Skeletal muscle tissue (tissue), 4 donors: ENCODE measurements around the gene MYO1B. TPM values are rescaled to one million over a fixed set of nuclear protein-coding genes. Genes with fewer than 3 reads are reported as not detected.

Source experiments
- H3K27ac ChIP-seq: one replicate; pipeline ENCODE4 v1.7.0; 2013; ENCODE audit warnings: mild to moderate bottlenecking, low read depth, low read length, inconsistent platforms
- H3K27me3 ChIP-seq, 3 donors: one replicate each; pipeline ENCODE4 v1.7.0; 2013; ENCODE audit warnings: low read length in 3 of 3; ENCODE audit not compliant: control insufficient read depth in 3 of 3, insufficient read depth in 3 of 3
- H3K36me3 ChIP-seq, 3 donors: one replicate each; pipeline ENCODE4 v1.7.0; 2013; ENCODE audit warnings: low read length in 3 of 3; ENCODE audit not compliant: control insufficient read depth in 3 of 3, insufficient read depth in 3 of 3
- H3K4me1 ChIP-seq, 3 donors: one replicate each; pipeline ENCODE4 v1.7.0; 2013; ENCODE audit warnings: low read length in 3 of 3, mild to moderate bottlenecking in 3 of 3; ENCODE audit not compliant: control insufficient read depth in 3 of 3, insufficient read depth in 3 of 3
- H3K4me3 ChIP-seq, 3 donors: one replicate each; pipeline ENCODE4 v1.7.0; 2013; ENCODE audit warnings: low read length in 3 of 3
- H3K9ac ChIP-seq, 3 donors: one replicate each; pipeline ENCODE4 v1.7.0; 2013; ENCODE audit warnings: low read length in 3 of 3, mild to moderate bottlenecking in 3 of 3, moderate library complexity in 2 of 3, low read depth in 1 of 3
- H3K9me3 ChIP-seq, 3 donors: one replicate each; pipeline ENCODE4 v1.7.0; 2013; ENCODE audit warnings: low read length in 3 of 3; ENCODE audit not compliant: control insufficient read depth in 3 of 3
- total RNA-seq: library from RNA; depleted of rRNA; stranded (reverse); fragments of >200 nt; gene quantifications from one replicate; pipeline ENCODE4 v1.2.3, GENCODE V29; 2014
- donor health status: Osteomylitis.

MYO1B gene
- total RNA-seq, 1 donor from 2014 or later = 125 TPM

DNA sequence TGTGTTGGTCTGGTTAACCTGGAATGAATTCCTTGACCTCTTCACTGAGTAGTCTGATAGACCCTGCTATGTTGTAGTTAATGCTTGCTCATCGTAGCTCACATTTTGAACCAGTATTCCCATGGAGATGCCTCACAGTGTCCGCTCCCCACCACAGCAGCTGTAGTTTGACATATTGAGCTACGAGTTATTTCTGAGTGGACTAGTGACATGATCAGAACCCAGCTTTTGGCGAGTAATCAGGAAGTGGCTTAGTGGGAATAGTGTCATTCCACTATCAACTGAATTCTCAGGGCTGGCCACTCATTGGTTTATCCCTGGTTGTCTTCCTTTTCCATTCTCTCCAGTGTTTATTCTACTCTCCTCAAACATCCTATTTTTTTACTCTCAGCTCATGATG lies 102.7 kb downstream of the MYO1B start:
- H3K27ac ChIP-seq = no peak overlapping the region
- H3K27me3 ChIP-seq = no peaks in the 10 kb centered on the region
- H3K4me3 ChIP-seq = no peak overlapping the region
- H3K36me3 ChIP-seq = no peaks in the 10 kb centered on the region
- no peaks in the 10 kb centered on the region for H3K9me3 ChIP-seq
- no peak overlapping the region for H3K9ac ChIP-seq
- no peaks in the 10 kb centered on the region for H3K4me1 ChIP-seq

DNA sequence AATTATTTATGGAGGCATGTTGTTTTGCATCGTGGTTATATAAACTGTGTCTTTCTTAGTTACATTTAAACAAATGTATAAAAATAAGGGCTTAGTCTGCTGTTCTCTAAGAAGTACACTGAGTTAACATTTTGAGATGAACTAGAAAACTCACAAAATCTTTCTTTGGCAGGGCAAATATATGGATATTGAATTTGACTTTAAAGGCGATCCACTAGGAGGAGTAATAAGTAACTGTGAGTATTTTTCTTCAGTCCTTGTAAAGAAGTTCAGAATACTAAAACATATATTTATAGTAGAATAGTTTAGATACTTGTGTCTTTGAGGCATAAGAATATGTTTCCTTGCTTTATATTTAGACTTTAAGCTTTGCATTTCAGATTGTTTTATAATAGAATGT lies 104.8 kb downstream of the MYO1B start:
- H3K9me3 ChIP-seq = no peaks in the 10 kb centered on the region
- H3K4me1 ChIP-seq = no peaks in the 10 kb centered on the region
- H3K4me3 ChIP-seq = no peak overlapping the region
- H3K27ac ChIP-seq = no peak overlapping the region
- no peaks in the 10 kb centered on the region for H3K36me3 ChIP-seq
- H3K9ac ChIP-seq = no peak overlapping the region
- H3K27me3 ChIP-seq = no peaks in the 10 kb centered on the region

DNA sequence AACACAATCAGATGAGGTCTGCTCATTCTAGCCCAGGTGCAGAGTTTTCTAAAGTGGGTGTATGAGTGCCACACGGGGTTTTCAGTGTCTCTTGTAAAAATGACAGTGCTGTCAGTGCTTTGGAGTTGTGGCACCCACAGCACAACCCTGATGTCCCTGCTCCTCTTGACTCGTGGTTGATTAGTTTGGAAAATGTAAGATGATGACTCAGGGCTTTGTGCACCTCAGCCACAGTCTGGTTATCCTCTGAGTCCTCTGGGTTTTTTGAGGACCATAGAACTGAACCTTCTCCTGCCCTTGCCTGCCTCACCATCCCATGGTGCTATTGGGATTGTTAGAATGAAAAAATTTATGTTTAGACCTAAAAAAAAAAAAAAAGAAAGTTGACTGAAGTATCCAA lies 105.6 kb downstream of the MYO1B start:
- H3K9ac ChIP-seq = no peak overlapping the region
- no peaks in the 10 kb centered on the region for H3K9me3 ChIP-seq
- no peaks in the 10 kb centered on the region for H3K36me3 ChIP-seq
- H3K27me3 ChIP-seq = no peaks in the 10 kb centered on the region
- H3K27ac ChIP-seq = no peak overlapping the region
- H3K4me1 ChIP-seq = no peaks in the 10 kb centered on the region
- no peak overlapping the region for H3K4me3 ChIP-seq

DNA sequence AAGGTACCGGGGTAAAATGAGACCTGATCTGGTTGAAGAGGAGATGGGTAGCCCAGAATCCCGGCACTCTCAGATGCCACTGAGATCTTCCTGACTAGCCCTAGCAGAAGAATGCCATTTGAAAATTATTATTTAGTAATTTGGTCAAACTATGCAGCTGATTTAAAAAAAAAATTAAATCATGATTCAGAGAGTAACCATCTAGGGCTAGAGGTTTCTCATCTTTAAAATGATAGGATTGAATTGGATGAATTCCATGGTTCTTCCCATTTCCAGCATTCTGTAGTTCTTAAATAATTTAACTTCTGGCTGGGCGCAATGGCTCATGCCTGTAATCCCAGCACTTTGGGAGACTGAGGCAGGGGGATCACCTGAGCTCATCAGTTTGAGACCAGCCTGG lies 106.1 kb downstream of the MYO1B start:
- H3K36me3 ChIP-seq = no peaks in the 10 kb centered on the region
- H3K9ac ChIP-seq = no peak overlapping the region
- no peaks in the 10 kb centered on the region for H3K4me1 ChIP-seq
- no peaks in the 10 kb centered on the region for H3K27me3 ChIP-seq
- H3K27ac ChIP-seq = no peak overlapping the region
- H3K9me3 ChIP-seq = no peaks in the 10 kb centered on the region
- no peak overlapping the region for H3K4me3 ChIP-seq

DNA sequence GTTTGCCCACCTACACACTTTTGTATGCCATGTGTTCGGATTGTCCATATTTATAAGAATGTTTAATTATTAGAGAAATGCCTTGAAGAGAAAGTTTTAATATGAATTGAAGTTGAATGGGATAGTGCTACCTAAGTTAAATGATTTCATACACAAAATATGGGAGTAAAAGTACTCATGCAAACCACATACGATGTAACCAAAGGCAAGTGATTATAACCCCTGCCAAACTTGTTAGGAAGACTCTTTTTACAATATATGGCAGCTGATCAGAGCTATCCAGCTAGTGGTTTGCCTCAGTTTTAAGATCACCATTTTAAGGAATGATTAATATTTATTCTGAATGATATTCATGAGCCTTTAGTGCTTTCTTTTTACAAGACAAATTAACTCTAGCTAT lies 106.7 kb downstream of the MYO1B start:
- no peak overlapping the region for H3K4me3 ChIP-seq
- H3K36me3 ChIP-seq = no peaks in the 10 kb centered on the region
- no peak overlapping the region for H3K27ac ChIP-seq
- no peaks in the 10 kb centered on the region for H3K27me3 ChIP-seq
- no peaks in the 10 kb centered on the region for H3K9me3 ChIP-seq
- H3K9ac ChIP-seq = no peak overlapping the region
- no peaks in the 10 kb centered on the region for H3K4me1 ChIP-seq

DNA sequence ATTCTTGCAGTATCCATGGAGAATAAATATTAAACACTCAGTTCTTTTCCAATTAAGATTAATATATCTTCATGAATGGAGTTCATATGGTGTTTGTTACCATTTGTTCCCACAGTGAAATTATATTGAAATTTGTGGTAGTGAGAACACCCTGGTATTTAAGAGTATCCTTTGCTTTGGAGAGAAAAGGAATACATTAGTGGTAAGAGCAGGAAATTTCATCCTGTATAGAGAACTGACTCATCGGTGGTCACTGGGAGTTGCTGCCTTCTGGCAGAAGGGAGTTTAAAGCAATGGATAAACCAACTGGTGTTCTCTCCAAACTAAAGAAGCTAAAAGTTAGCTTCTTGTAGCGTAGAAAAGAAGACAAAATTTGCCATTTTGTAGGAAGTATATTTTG lies 107.3 kb downstream of the MYO1B start:
- H3K4me3 ChIP-seq = no peak overlapping the region
- H3K36me3 ChIP-seq = no peaks in the 10 kb centered on the region
- no peaks in the 10 kb centered on the region for H3K9me3 ChIP-seq
- no peak overlapping the region for H3K9ac ChIP-seq
- no peak overlapping the region for H3K27ac ChIP-seq
- no peaks in the 10 kb centered on the region for H3K27me3 ChIP-seq
- H3K4me1 ChIP-seq = no peaks in the 10 kb centered on the region

DNA sequence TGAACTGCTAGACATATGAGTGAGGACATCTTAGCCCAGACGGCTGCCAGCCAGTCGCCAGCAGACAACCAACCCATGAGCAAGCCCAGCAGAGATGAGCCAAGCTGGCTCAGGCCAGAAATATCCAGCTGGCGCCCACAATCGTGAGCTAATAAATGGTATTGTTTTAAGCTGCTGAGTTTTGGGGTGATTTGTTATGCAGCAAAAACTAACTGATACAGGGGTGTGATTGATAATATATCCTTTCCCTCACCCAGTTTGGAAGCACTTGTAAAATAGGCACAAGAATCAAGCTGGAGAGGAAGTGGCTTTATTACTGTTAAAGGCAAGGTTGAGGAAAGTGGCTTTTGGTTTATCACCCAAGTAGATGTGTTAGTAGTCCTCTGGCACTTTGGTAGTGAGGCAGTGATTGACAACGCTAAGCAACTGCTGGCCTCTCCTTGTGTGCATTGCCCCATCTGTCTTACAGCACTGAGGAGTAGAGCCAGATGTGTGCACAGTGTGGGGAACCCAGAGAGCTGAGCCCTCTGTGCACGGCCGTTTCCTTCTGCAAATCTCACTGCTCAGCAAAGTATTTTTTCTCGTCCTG lies 110.1 kb downstream of the MYO1B start:
- no peak overlapping the region for H3K27ac ChIP-seq
- no peak overlapping the region for H3K4me3 ChIP-seq
- no peaks in the 10 kb centered on the region for H3K9me3 ChIP-seq
- H3K4me1 ChIP-seq = peaks cover 0 to 3% (median 3%) of the 10 kb centered on the region in 3 donors
- no peak overlapping the region for H3K9ac ChIP-seq
- H3K36me3 ChIP-seq = no peaks in the 10 kb centered on the region
- no peaks in the 10 kb centered on the region for H3K27me3 ChIP-seq

DNA sequence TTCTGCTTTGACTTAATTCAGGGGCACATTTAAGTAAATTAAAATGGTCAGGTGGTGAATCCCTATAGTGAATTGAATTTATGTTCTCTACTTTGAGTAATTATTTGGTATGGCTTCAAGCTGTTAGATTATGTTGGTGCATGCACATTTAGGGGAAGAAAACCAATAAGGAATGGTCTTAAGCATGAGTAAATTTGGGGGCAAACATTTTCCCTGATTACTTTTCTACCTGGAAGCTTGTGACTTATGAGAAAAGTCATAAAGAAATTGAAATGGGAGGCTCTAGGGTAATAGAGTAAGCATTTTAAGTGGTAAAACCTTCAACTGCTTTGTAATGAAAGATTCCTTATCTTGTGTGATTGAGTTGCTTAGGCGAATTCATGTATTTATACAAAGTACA lies 112.5 kb downstream of the MYO1B start:
- Histone ChIP-seq H3K4me3 (no peak overlapping the region), H3K4me1 (peaks cover 0 to 3% (median 3%) of the 10 kb centered on the region in 3 donors), H3K9me3 (no peaks in the 10 kb centered on the region), H3K27me3 (no peaks in the 10 kb centered on the region), H3K27ac (no peak overlapping the region), H3K9ac (no peak overlapping the region), H3K36me3 (no peaks in the 10 kb centered on the region)

DNA sequence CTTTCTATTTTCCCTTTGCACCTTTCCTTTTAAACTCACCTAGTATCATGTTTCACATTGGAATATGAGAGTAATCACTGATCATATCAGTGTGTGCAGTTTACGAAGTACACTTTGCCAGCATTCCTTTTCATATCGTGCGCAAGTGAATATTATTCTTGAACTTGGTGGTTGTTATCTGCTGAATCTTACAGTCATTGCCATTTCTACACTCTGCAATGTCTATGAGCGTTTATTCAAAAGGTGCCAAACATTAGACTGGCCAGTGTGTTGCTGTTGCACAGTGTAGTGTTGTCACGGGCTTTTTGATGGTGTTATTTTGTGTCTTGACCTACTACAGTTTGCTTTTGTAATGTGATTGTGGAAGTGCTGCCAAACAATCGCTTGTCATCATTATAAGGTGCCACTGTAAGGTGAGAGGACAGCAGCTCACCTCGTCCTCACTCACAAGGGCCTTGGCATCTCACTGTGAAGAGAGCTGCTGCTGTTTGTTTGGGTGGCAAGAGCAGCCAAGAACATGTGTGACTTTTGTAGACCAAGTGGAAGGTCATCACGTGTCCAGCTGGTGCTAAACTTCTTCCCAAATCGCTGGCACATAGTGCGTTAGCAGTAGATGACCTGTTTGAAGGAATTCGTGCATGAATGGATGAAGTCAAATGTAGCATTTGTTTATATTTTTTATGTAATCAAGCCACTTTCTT lies 113.3 kb downstream of the MYO1B start:
- H3K27me3 ChIP-seq = no peaks in the 10 kb centered on the region
- H3K9me3 ChIP-seq = no peaks in the 10 kb centered on the region
- no peak overlapping the region for H3K4me3 ChIP-seq
- H3K9ac ChIP-seq = no peak overlapping the region
- peaks cover 0 to 3% (median 3%) of the 10 kb centered on the region in 3 donors for H3K4me1 ChIP-seq
- no peak overlapping the region for H3K27ac ChIP-seq
- H3K36me3 ChIP-seq = no peaks in the 10 kb centered on the region

DNA sequence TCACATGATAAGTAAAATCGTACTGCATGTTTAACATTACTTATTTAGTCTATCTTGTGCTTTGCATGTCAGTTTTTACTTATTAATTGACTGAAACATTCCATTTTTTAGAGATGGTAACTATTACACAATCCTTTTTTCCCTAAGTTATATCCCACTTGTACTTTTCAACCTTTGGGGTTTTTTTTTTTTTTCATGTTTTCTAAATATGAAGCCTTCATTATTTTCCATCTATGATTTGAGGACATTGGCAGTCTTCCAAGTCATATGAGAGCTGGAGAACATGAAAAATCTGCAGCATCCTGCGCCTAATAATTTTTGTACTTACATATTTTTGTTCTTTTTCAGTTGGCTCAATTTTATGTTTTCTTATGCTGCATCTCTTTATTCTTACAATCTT lies 113.9 kb downstream of the MYO1B start:
- no peaks in the 10 kb centered on the region for H3K27me3 ChIP-seq
- no peak overlapping the region for H3K4me3 ChIP-seq
- H3K36me3 ChIP-seq = no peaks in the 10 kb centered on the region
- H3K27ac ChIP-seq = no peak overlapping the region
- no peaks in the 10 kb centered on the region for H3K9me3 ChIP-seq
- H3K4me1 ChIP-seq = peaks cover 0 to 3% (median 3%) of the 10 kb centered on the region in 3 donors
- no peak overlapping the region for H3K9ac ChIP-seq
